ENCODE measurements around the gene ADAMTS2.

DNA sequence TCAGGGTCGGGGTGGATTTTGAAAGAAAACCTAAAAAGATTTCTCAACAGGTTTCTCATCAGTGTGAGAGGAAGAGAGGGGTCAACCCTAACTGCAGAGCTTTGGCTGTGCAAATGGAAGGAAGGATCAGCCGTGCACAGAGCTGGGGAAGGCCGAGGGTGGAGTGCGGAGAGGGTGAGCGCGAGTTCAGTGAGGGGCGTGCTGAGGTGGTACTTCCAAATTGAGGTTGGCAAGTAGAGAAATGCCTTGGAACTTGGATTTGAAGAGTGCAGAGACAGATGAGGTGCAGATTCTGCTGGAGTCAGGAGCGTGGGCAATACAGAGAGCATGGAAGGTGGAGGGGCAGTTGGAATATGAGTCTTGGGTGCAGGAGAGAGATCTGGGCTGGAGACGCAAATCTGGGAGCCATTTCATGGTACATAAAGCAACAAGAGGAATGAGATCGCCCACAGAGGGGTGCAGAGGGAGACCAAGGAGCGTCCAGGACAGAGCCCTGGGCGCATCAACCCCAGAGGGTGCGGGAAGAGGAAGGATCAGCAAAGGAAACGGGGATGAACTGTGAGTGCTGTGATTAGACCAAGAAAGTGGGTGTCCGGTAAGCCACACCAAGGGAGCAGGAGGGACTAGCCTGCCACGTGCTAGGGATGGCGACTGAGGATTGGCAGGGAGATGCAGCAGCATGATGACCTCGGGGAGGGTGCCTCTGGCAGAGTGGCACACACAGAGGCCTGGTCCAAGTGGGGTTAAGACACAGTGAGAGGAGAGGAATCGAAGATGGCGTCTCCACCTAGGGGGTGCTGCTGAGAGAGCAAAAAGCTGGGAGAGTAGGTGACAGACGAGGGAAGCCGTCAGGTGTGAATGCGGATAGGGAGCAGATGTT is 105.8 kb downstream of the ADAMTS2 start:
- TF ChIP-seq FOXK2 (IDR thresholded peaks at IDR 0.05) (no peak), SUZ12 (IDR thresholded peaks at IDR 0.05) (no peak), ARNT (IDR thresholded peaks at IDR 0.05) (no peak), FOXM1 (IDR thresholded peaks at IDR 0.05; ENCODE audit: borderline replicate concordance) (no peak), LEF1 (IDR thresholded peaks at IDR 0.05; ENCODE audit: borderline replicate concordance) (no peak), HDGF (IDR thresholded peaks at IDR 0.05; ENCODE audit: borderline replicate concordance) (no peak), NFRKB (IDR thresholded peaks at IDR 0.05) (no peak), FOXA1 (IDR thresholded peaks at IDR 0.05) (no peak)
